SK-N-SH (cell line): ENCODE results near the gene KNTC1.

Experiments used
- CHD2 ChIP-seq: fragments of 150-350 bp; IDR thresholded peaks from 2 replicates; pipeline ENCODE4 v1.6.1; 2018; ENCODE audit warnings: low read length; ENCODE audit not compliant: partially characterized antibody
- CTCF ChIP-seq: fragments of 200-600 bp; sonication (generic); IDR thresholded peaks from 2 replicates; pipeline ENCODE4 v1.6.1; 2017; ENCODE audit warnings: antibody characterized with exemption, mild to moderate bottlenecking, moderate library complexity
- EZH2phosphoT487 ChIP-seq: fragments of 200-600 bp; sonication (generic); IDR thresholded peaks from 2 replicates; pipeline ENCODE4 v1.6.1; 2017; ENCODE audit warnings: low read depth, mixed run types, mild to moderate bottlenecking, antibody characterized with exemption, moderate library complexity, borderline replicate concordance
- PBX3 ChIP-seq: IDR thresholded peaks from 2 replicates; pipeline ENCODE4; 2012
- RAD21 ChIP-seq: IDR thresholded peaks from 2 replicates; pipeline ENCODE4 v1.6.1; 2012; ENCODE audit warnings: mild to moderate bottlenecking, low read length
- USF2 ChIP-seq: fragments of 150-350 bp; IDR thresholded peaks from 2 replicates; pipeline ENCODE4 v1.6.1; 2017; ENCODE audit warnings: antibody characterized with exemption, low read length, low read depth, borderline replicate concordance
- TF ChIP-seq, protein P1 (sequence below): IDR thresholded peaks from 2 replicates; pipeline ENCODE4 v1.4.0; 2012; ENCODE audit warnings: low read depth

- TF ChIP-seq CTCF: no peak
- no peak for TF ChIP-seq RAD21
- TF ChIP-seq EZH2phosphoT487: no peak
- TF ChIP-seq CHD2: no peak
- TF ChIP-seq USF2: no peak
- TF ChIP-seq, protein P1, sequence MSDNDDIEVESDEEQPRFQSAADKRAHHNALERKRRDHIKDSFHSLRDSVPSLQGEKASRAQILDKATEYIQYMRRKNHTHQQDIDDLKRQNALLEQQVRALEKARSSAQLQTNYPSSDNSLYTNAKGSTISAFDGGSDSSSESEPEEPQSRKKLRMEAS: no peak
- TF ChIP-seq PBX3: no peak
These were observed 36.3 kb downstream of the KNTC1 start for GRCh38 chr12:122563361-122563760.
